GM21576 (cell line): Measurements from ENCODE around the gene JMJD4.

Source experiments
- ATAC-seq: cut with Tn5 transposase; IDR thresholded peaks from one replicate; pipeline ENCODE4 v1.9.1; 2021; ENCODE audit warnings: mild to moderate bottlenecking, moderate library complexity; ENCODE audit not compliant: unreplicated experiment

Gene JMJD4

GRCh38 chr1:227753999-227754711, 19.1 kb upstream of the JMJD4 start:
- ATAC-seq: no peak

GRCh38 chr1:227749916-227750710, 15.0 kb upstream of the JMJD4 start:
- no peak for ATAC-seq

GRCh38 chr1:227749225-227749624, 14.1 kb upstream of the JMJD4 start:
- no peak for ATAC-seq

GRCh38 chr1:227748496-227749182, 13.5 kb upstream of the JMJD4 start:
- no peak for ATAC-seq

- ATAC-seq: no peak
Observed at GRCh38 chr1:227747948-227748495, 12.9 kb upstream of the JMJD4 start.

GRCh38 chr1:227747382-227747781, 12.3 kb upstream of the JMJD4 start:
- no peak for ATAC-seq

GRCh38 chr1:227746676-227747075, 11.6 kb upstream of the JMJD4 start:
- ATAC-seq: no peak

GRCh38 chr1:227745568-227746265, 10.6 kb upstream of the JMJD4 start:
- no peak for ATAC-seq

GRCh38 chr1:227744668-227745067, 9.6 kb upstream of the JMJD4 start:
- no peak for ATAC-seq

GRCh38 chr1:227742738-227743715, 7.9 kb upstream of the JMJD4 start:
- ATAC-seq: no peak

GRCh38 chr1:227741166-227741870, 6.2 kb upstream of the JMJD4 start:
- no peak for ATAC-seq

- ATAC-seq: no peak
Observed at GRCh38 chr1:227740401-227740960, 5.4 kb upstream of the JMJD4 start.

GRCh38 chr1:227739636-227740035, 4.5 kb upstream of the JMJD4 start:
- ATAC-seq: no peak

GRCh38 chr1:227738820-227739219, 3.7 kb upstream of the JMJD4 start:
- no peak for ATAC-seq

- ATAC-seq: no peak
Observed at GRCh38 chr1:227736814-227737432, 1.8 kb upstream of the JMJD4 start.

- no peak for ATAC-seq
Observed at GRCh38 chr1:227735539-227736285, 610 bp upstream of the JMJD4 start.

GRCh38 chr1:227734546-227734855, 601 bp downstream of the JMJD4 start:
- peak; percentile 7 for ATAC-seq
